ENCODE results near the gene RBM43.
"Not testable (repeated sequence)": the region's sequence is repeated elsewhere in the genome, so short reads cannot be mapped to it uniquely, and the experiment has no call there.

RBM43 gene

GRCh38 chr2:151261231-151261976, at the start of gene RBM43:
Gene RBM43 (minus strand): TSS chr2:151261863. CDS start chr2:151261727, 136 bp downstream.
- DNase-seq = peak; percentile 59

DNA sequence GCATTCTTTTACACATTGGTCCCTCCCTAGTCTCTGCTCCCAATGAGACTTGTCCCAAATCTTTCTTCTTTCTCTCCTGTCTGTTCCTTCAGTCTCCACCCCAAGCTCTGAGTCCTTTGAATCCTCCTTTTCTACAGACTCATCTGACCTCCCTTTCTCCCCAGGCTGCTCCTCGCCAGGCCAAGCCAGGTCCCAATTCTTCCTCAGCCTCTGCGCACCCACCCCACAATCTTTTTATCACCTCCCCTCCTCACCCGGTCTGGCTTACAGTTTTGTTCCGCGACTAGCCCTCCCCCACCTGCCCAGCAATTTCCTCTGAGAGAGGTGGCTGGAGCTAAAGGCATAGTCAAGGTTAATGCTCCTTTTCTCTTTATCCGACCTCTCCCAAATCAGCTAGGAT, 48.6 kb upstream of the RBM43 start:
- DNase-seq = not testable (repeated sequence)

DNA sequence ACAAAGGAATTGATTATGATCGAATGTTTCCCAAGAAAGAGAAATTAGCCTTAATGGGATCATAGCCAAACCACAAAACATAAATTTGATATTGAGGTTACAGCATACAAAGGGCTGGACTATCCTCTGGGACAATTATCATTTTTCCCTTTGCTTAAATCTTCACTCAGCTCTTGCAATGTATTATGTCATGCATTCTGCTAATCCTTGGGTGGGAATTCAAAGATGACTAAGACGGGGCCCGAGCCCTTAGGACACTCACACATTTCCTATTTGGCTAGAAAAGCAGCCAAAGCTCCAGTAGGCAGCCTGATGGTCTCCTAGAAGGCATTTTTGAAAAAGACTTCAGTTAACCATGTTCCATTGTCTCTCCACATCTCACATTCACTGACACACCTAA, 45.0 kb upstream of the RBM43 start:
- DNase-seq = no peak

GRCh38 chr2:151305129-151305691, 43.5 kb upstream of the RBM43 start:
- DNase-seq = no peak

GRCh38 chr2:151302879-151303278, 41.2 kb upstream of the RBM43 start:
- no peak for DNase-seq

DNA sequence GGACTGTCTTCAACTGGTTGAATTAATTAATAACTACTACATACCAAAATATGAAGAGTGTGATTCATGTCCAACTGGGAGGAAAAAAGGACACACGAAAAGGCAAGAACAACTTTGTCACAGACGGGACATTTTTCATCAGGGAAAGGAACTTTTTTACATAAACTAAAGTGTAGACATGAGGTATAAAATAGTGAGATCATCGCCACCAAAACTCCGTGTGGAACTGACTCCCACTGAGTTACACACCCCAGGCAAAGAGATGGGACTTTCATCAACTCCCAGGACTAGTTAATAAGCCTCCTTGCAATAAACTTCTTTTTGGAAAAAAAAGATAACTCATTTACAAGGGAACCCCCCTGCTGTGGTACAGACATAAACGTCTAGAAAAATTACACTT, 40.7 kb upstream of the RBM43 start:
- DNase-seq = no peak

GRCh38 chr2:151299920-151300539, 38.4 kb upstream of the RBM43 start:
- no peak for DNase-seq

GRCh38 chr2:151297882-151298281, 36.2 kb upstream of the RBM43 start:
- no peak for DNase-seq

- DNase-seq = not testable (repeated sequence)
Measured at GRCh38 chr2:151295926-151296325, 34.3 kb upstream of the RBM43 start.

GRCh38 chr2:151292546-151292945, 30.9 kb upstream of the RBM43 start:
- no peak for DNase-seq

DNA sequence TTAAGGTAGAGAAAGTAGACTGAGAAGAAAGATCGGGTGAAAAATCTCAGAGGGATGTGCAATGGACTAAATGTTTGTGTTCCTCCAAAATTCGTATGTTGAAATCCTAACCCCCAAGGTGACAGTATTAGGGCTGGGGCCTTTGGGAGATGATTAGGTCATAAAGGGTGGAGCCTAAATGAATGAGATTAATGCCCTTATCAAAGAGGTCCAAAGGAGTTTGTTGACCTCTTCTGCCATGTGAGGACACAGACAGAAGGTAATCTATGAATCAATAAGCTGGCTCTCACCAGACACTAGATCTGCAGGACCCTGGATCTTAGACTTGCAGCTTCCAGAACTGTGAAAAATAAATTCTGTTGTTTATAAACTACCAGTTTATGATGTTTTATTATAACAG, 30.5 kb upstream of the RBM43 start:
- no peak for DNase-seq

GRCh38 chr2:151291224-151291623, 29.6 kb upstream of the RBM43 start:
- DNase-seq = no peak

GRCh38 chr2:151289972-151290866, 28.6 kb upstream of the RBM43 start:
- DNase-seq = peak; percentile 52

- DNase-seq = no peak
Measured at GRCh38 chr2:151287513-151288250, 26.0 kb upstream of the RBM43 start.

DNA sequence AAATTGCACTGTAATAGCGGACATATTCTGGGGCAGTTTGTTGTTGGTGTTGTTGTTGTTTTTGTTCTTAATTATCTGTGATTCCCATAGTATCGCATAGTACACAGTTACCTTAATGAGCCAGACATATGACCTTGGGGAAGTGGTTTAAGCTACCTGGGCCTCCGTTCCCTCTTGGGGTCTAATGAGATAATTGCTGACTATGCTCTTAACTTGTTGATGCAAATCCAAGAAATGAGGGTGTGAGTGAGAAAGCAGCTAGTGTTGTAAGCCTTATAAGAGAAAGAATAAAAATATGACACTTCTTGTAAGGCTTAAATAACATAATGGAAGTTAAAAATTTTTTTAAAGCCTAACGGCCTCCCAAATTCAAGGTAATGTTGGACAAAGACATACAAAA, 20.7 kb upstream of the RBM43 start:
- no peak for DNase-seq

- no peak for DNase-seq
Measured at GRCh38 chr2:151280271-151280670, 18.6 kb upstream of the RBM43 start.

GRCh38 chr2:151278487-151278886, 16.8 kb upstream of the RBM43 start:
- DNase-seq = no peak

DNA sequence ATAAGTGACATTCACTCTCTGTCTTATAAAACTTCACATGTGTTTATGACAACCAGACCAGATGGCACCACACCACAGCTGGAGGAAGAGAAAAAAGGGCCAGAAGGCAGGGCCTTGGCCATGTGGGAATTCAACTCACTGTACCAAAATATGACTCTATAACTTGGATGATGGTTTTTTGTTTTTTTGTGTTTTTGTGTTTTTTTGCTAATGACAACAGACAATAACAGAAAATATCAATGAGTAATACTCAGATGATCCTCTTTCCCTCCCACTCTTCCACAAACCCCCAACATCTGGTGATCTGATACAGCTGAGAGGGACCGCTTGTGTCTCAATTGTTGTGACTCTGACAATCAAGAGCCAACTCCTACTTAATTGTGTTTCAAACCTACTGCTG, 15.4 kb upstream of the RBM43 start:
- no peak for DNase-seq

- DNase-seq = no peak
Measured at GRCh38 chr2:151275291-151275690, 13.6 kb upstream of the RBM43 start.

DNA sequence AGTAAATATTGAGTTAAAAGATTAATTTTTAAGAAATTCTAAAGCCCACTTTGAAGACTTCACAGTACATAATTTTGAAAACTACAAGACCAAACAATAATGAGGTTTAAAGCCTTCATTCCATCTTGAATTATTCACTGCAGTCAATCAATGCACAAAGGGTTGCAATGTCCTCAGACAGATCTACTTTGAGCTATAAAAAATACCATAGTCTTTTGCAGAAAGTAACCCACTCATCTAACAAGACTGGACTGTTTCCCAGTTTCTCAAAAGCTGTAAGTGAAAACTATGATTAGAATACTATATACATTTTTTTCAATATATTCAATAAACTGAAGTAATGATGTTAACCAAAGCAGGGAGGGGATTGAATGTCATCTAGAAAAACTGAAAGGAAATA, 10.2 kb upstream of the RBM43 start:
- DNase-seq = no peak

DNA sequence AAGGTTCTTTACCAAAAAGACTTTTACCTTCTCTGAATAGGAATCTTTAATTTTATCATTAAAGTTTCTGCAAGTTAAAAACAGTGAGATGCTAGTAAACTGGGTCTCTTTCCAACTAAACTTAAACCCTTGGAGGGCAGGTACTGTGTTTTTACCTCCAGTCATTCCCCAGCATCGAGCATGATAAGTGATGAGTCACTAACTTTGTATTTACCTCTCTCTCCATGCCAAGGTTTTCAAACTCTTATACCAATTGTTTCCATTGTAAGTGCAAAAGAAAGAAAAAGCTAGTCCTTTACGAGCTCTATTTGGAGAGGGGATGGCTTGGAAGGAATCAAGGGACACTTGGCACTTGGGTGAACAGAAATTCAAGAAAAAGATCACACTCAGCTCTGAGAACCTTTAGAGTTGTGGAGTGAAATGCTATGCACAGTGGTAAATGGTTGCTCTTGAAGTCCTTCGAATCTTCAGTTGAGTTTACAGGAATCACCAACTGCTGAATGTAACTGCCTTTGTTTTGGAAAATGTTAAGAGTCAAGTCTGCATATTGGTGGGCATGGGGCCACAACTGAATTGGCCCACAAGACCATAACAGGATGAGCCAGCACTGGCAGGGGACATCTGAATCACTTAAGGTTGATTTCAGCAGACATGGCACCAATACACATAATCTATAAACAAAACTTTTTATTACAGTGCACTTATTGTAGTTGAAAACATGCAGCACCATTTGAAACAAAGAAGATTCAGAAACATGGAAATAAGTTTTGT, 8.3 kb upstream of the RBM43 start:
- no peak for DNase-seq

DNA sequence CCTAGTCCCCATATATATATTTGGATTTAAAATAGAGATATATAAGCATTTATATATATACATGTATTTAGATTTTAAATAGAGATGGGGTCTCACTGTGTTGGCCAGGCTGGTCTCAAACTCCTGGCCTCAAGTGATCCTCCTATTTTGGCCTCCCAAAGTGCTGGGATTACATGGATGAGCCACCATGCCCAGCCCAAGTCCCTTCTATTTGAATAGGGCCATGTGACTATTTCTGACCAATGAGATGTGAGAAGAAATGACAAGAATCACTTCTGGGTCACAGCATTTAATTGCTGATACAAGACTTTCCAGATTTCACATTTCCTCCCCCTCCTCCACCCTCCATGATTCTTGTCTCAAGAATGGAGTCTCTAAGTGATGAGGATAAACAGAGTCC, 6.4 kb upstream of the RBM43 start:
- DNase-seq = no peak
